HL-60 (cell line): ENCODE data around the gene DNAH7.

ENCODE experiments used
- DNase-seq, 2 experiments: peaks; one replicate each; pipeline ENCODE4 v3.0.0-alpha.2; 2010 to 2020; ENCODE audit warnings: low read depth in 1 of 2, low spot score in 1 of 2
- H3K27ac ChIP-seq: fragments of 250-450 bp; sonication (Bioruptor Pico); replicated peaks from 2 replicates; pipeline ENCODE4 v1.5.1; 2020; ENCODE audit warnings: mild to moderate bottlenecking, moderate library complexity
- H3K27me3 ChIP-seq: fragments of 250-450 bp; sonication (Bioruptor Pico); 2 replicates; pipeline ENCODE4 v1.5.1; 2021; ENCODE audit warnings: mild to moderate bottlenecking, moderate library complexity; ENCODE audit not compliant: insufficient read depth, poor library complexity, severe bottlenecking
- H3K4me3 ChIP-seq: replicated peaks from 2 replicates; pipeline ENCODE4 v1.5.1; 2011; ENCODE audit warnings: mild to moderate bottlenecking, control low read depth, low read length; ENCODE audit not compliant: insufficient read depth
- GABPA ChIP-seq: IDR thresholded peaks from 2 replicates; pipeline ENCODE4 v1.6.1; 2012; ENCODE audit warnings: low read depth
- POLR2AphosphoS5 ChIP-seq: IDR thresholded peaks from 2 replicates; pipeline ENCODE4 v1.6.1; 2012; ENCODE audit warnings: low read depth
- SPI1 ChIP-seq: IDR thresholded peaks from 2 replicates; pipeline ENCODE4 v1.6.1; 2012; ENCODE audit warnings: low read depth, mild to moderate bottlenecking, borderline replicate concordance
- long read RNA-seq: library from polyadenylated mRNA; unstranded; transcript quantifications from one replicate; pipeline ENCODE4 v2.0.0, GENCODE V29; 2020
- TF ChIP-seq, protein P1 (sequence below): IDR thresholded peaks from 2 replicates; pipeline ENCODE4 v1.6.1; 2012; ENCODE audit warnings: low read depth; ENCODE audit not compliant: insufficient replicate concordance
- TF ChIP-seq, protein P2 (sequence below): IDR thresholded peaks from one replicate; pipeline ENCODE4 v1.5.1; 2011; ENCODE audit warnings: low read length, control low read depth, inconsistent platforms; ENCODE audit not compliant: insufficient read depth

The DNAH7 gene
- long read RNA-seq: 0 reads

DNA sequence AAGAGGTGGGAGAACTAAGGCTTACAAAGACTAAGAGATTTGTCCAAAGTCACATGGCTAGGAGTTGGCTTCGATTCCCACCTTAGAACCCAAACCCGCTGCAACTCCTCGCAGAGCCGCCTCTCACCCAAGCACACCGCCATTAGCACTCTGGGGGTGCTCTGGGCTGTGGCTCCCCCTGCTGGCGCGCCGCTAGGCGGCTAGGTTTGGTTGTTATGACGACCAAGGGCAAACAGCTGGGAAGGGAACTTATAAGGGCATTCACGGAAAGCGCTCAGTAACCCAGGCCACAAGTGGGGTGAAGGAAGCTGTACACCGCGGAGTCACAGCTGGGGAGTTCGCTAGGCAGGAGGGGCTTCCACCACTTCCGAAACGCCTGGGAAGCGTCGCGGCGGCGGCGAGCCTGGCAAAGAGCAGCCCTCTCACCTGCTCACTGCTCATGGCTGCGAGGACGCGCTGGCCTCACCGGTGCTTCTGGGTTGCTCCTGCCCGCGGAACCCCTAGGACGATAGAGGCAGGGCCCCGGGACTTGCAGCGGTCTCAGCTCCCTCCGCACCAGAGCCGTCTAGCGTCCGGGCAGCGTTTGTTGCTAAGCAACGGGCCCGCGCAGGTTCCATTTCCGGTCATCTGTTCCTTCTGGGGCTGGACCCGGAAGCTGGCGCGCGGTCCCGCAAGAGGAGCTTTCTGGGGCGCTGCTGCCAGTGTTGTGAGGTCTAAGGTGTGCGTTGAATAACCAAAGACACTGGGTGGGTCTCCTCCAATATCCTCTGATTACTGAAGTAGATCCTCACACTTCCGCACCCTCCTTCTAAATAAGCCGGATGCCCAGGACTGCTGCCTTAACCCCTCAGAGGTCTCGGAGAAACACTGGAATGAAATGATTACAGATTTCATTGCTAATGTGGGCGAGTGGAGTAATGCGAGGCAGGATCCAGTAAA lies at the start of gene DNAH7:
TSS of gene DNAH7 (minus strand) at position 567 of the 939 bp plus-strand sequence. CDS start at position 441, 126 bp downstream.
- Histone ChIP-seq H3K4me3 (peak within 1 kb of the TSS; percentile 77), H3K27ac (peak within 1 kb of the TSS; percentile 78), H3K27me3 (no peaks in the 10 kb centered on the region)
- TF ChIP-seq, protein P1, sequence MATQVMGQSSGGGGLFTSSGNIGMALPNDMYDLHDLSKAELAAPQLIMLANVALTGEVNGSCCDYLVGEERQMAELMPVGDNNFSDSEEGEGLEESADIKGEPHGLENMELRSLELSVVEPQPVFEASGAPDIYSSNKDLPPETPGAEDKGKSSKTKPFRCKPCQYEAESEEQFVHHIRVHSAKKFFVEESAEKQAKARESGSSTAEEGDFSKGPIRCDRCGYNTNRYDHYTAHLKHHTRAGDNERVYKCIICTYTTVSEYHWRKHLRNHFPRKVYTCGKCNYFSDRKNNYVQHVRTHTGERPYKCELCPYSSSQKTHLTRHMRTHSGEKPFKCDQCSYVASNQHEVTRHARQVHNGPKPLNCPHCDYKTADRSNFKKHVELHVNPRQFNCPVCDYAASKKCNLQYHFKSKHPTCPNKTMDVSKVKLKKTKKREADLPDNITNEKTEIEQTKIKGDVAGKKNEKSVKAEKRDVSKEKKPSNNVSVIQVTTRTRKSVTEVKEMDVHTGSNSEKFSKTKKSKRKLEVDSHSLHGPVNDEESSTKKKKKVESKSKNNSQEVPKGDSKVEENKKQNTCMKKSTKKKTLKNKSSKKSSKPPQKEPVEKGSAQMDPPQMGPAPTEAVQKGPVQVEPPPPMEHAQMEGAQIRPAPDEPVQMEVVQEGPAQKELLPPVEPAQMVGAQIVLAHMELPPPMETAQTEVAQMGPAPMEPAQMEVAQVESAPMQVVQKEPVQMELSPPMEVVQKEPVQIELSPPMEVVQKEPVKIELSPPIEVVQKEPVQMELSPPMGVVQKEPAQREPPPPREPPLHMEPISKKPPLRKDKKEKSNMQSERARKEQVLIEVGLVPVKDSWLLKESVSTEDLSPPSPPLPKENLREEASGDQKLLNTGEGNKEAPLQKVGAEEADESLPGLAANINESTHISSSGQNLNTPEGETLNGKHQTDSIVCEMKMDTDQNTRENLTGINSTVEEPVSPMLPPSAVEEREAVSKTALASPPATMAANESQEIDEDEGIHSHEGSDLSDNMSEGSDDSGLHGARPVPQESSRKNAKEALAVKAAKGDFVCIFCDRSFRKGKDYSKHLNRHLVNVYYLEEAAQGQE: no peak
- TF ChIP-seq SPI1: no peak
- TF ChIP-seq GABPA: peak; percentile 60; the same call in 1 of the 2 replicates
- TF ChIP-seq, protein P2, sequence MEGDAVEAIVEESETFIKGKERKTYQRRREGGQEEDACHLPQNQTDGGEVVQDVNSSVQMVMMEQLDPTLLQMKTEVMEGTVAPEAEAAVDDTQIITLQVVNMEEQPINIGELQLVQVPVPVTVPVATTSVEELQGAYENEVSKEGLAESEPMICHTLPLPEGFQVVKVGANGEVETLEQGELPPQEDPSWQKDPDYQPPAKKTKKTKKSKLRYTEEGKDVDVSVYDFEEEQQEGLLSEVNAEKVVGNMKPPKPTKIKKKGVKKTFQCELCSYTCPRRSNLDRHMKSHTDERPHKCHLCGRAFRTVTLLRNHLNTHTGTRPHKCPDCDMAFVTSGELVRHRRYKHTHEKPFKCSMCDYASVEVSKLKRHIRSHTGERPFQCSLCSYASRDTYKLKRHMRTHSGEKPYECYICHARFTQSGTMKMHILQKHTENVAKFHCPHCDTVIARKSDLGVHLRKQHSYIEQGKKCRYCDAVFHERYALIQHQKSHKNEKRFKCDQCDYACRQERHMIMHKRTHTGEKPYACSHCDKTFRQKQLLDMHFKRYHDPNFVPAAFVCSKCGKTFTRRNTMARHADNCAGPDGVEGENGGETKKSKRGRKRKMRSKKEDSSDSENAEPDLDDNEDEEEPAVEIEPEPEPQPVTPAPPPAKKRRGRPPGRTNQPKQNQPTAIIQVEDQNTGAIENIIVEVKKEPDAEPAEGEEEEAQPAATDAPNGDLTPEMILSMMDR: peak; percentile 95
- peak; percentile 38; the same call in 1 of the 2 replicates for TF ChIP-seq POLR2AphosphoS5
- peak; percentile 80 to 93 for DNase-seq

DNA sequence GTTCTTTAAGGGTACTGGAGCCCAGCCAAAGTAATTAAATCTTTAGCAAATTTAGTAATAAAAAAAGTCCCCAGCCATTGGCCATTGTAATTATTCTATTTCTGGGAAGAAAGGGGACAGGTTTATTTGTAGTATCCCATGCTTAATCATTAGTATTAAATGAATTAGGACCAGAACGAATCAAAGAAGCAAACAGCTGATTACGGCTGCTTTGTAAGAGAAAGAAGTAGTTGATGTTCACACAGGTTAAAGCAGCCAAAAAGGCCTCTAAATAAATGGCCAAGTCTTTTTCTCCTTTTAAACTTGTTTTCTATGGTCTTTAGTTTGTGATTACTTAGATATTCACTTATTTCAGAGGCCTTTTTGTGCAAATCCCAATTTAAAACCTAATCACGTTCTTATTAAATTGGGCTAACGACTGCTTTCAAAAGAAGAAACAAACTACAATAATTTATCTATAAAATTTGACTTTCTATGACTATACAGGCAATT lies 48.6 kb upstream of the DNAH7 start:
- Histone ChIP-seq H3K4me3 (no peak overlapping the region), H3K27ac (no peak overlapping the region), H3K27me3 (no peaks in the 10 kb centered on the region)
- TF ChIP-seq, protein P2: no peak
- TF ChIP-seq, protein P1: no peak
- no peak for TF ChIP-seq GABPA
- no peak for TF ChIP-seq POLR2AphosphoS5
- TF ChIP-seq SPI1: no peak
- DNase-seq: no peak

DNA sequence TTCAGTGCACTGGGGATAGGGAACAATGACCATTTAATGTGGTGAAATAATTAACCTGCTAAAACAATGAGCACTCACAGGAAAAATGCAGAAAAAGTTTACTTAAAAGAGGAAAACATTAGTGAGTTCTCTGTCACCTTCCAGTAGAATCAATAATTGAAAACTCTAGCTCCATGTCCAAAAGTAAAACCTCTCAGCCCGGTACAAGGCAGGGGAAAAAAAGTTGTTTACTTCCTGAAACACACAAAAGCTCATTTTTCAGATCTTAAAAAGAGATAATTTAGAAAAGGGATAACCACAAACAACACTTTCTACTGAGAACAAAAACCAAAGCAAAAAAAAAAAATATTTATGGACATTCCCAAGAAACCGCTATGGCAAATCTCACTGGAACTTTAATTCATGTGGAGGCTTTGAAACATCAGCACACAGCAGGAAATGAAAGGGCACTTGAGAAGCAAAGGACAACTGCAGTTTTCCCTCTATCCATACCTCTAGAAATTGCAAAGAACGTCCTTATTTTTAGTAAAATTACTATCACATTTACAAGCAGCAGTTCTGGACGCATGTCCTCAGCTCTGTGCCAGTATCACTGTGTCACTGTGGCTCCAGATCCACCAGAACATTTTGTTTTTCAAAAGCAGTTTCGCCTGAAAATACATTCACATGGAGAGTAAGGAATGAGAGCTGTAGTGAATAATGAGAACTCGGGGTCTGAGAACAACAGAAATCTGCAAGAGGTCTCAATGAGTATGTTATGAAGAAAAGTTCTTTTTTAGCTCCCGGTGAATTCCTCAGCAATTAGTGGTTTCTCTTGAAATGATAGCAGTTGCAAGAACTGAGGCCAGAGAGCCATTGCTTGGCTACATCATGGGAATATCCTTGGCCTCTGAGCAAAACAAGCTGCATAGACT lies 44.7 kb upstream of the DNAH7 start:
- Histone ChIP-seq H3K27ac (no peak overlapping the region), H3K4me3 (no peak overlapping the region), H3K27me3 (no peaks in the 10 kb centered on the region)
- no peak for DNase-seq
- TF ChIP-seq, protein P1: no peak
